GM12878 (cell line): ENCODE measurements around the gene TNNT2. TPM values are rescaled to one million over a fixed set of nuclear protein-coding genes. Genes with fewer than 3 reads are reported as not detected.

ENCODE experiments used
- ATAC-seq: fragments of 200-7000 bp; cut with Tn5 transposase; 3 replicates; pipeline ENCODE4 v1.9.1; 2020; ENCODE audit warnings: mild to moderate bottlenecking, moderate library complexity
- BruUV-seq: library from RNA; stranded (reverse); fragments of 400-500 nt; replicated peaks from 2 replicates; lab custom pipeline; 2021; lab: Mats Ljungman, UMichigan
- CTCF ChIA-PET: fragments of 300-600 bp; sonication (Branson Sonifier 250); formaldehyde crosslinking; extraction: SDS; loops from one replicate; lab custom pipeline; 2021; ENCODE audit warnings: inconsistent platforms; lab: Yijun Ruan, JAX
- POLR2A ChIA-PET: fragments of 350-600 bp; formaldehyde crosslinking; extraction: SDS; loops from one replicate; lab custom pipeline; 2021; ENCODE audit warnings: inconsistent platforms; lab: Charles Lee
- RAD21 ChIA-PET: fragments of 300-600 bp; sonication (Branson Sonifier 250); formaldehyde crosslinking; loops from one replicate; lab custom pipeline; 2023; ENCODE audit warnings: antibody characterized with exemption; ENCODE audit not compliant: unreplicated experiment; lab: Charles Lee
- SMC1A ChIA-PET: fragments of 300-600 bp; sonication (Branson Sonifier 250); formaldehyde crosslinking; loops from one replicate; lab custom pipeline; 2023; ENCODE audit not compliant: unreplicated experiment, uncharacterized antibody; lab: Charles Lee
- DNase-seq: peaks from one replicate; pipeline ENCODE4 v3.0.0-alpha.2; 2011; ENCODE audit warnings: low read depth, low spot score
- FAIRE-seq: peaks from 3 replicates; lab custom pipeline; 2011; peaks lifted over from hg19 to GRCh38; lab: Jason Lieb, UNC
- H2AFZ ChIP-seq: 2 replicates; pipeline ENCODE4 v1.6.0; 2011; ENCODE audit warnings: low read depth, low read length, control low read depth; ENCODE audit not compliant: control insufficient read depth
- H3K27ac ChIP-seq: 2 replicates; pipeline ENCODE4 v1.5.1; 2011; ENCODE audit warnings: control low read depth; ENCODE audit not compliant: control insufficient read depth, insufficient read depth
- H3K27me3 ChIP-seq, 2 experiments: replicated peaks in 1 of 2; 2 replicates each; pipeline versions ENCODE4 v1.6.0 to v1.6.1; 2011; ENCODE audit warnings: low read length in 1 of 2; ENCODE audit not compliant: control insufficient read depth in 2 of 2, insufficient read depth in 2 of 2
- H3K36me3 ChIP-seq, 2 experiments: 2 replicates each; pipeline ENCODE4 v1.5.1; 2011; ENCODE audit warnings: low read length in 1 of 2; ENCODE audit not compliant: control insufficient read depth in 2 of 2, insufficient read depth in 2 of 2
- H3K4me1 ChIP-seq: 2 replicates; pipeline ENCODE4 v1.6.1; 2011; ENCODE audit warnings: mild to moderate bottlenecking, low read length, moderate library complexity, mixed read lengths; ENCODE audit not compliant: control insufficient read depth, insufficient read depth
- H3K4me2 ChIP-seq: 2 replicates; pipeline ENCODE4 v1.6.0; 2011; ENCODE audit warnings: control low read depth; ENCODE audit not compliant: control insufficient read depth, insufficient read depth
- H3K4me3 ChIP-seq: fragments of 200-600 bp; sonication (generic); 2 replicates; pipeline ENCODE4 v1.5.1; 2016
- H3K79me2 ChIP-seq: 2 replicates; pipeline ENCODE4 v1.6.0; 2011; ENCODE audit warnings: low read length; ENCODE audit not compliant: control insufficient read depth, insufficient read depth
- H3K9ac ChIP-seq: 2 replicates; pipeline ENCODE4 v1.8.0; 2011; ENCODE audit warnings: low read length, control low read depth, mixed read lengths; ENCODE audit not compliant: control insufficient read depth, insufficient read depth
- H3K9me3 ChIP-seq: replicated peaks from 3 replicates; pipeline ENCODE4 v1.5.1; 2011; ENCODE audit warnings: mild to moderate bottlenecking, low read length; ENCODE audit not compliant: control insufficient read depth, insufficient read depth
- H4K20me1 ChIP-seq: 2 replicates; pipeline ENCODE4 v1.6.0; 2011; ENCODE audit not compliant: control insufficient read depth, insufficient read depth
- BHLHE40 ChIP-seq, 2 experiments: fragments of 450-650 bp in 1 of 2; IDR thresholded peaks; 2 replicates each; pipeline ENCODE4 v1.6.1; 2011 to 2017; ENCODE audit warnings: low read depth in 2 of 2, borderline replicate concordance in 1 of 2, improper control_type of control experiment in 1 of 2, low read length in 1 of 2, mild to moderate bottlenecking in 1 of 2
- EGR1 ChIP-seq, 2 experiments: IDR thresholded peaks; 1 replicate in 1 of 2; 2 replicates in 1 of 2; pipeline ENCODE4 v1.6.1; 2011 to 2012; ENCODE audit warnings: low read depth in 2 of 2, low read length in 2 of 2, borderline replicate concordance in 1 of 2, mild to moderate bottlenecking in 1 of 2, moderate library complexity in 1 of 2
- HCFC1 ChIP-seq: fragments of 150-350 bp; IDR thresholded peaks from 2 replicates; pipeline ENCODE4 v1.6.1; 2014; ENCODE audit warnings: low read length
- KAT2A ChIP-seq: conservative IDR thresholded peaks from 2 replicates; pipeline ENCODE4 v1.6.1; 2011; ENCODE audit warnings: low read depth, low read length; ENCODE audit not compliant: control insufficient read depth
- MEF2A ChIP-seq: IDR thresholded peaks from 2 replicates; pipeline ENCODE4 v1.6.1; 2011; ENCODE audit warnings: low read depth, mild to moderate bottlenecking, low read length, moderate library complexity; ENCODE audit not compliant: insufficient read depth
- POLR2AphosphoS2 ChIP-seq: IDR thresholded peaks from 2 replicates; pipeline ENCODE4 v1.6.1; 2011; ENCODE audit warnings: low read depth, mild to moderate bottlenecking, low read length, improper control_type of control experiment, moderate library complexity
- PRDM15 ChIP-seq: fragments of 450-650 bp; formaldehyde crosslinking; IDR thresholded peaks from 2 replicates; pipeline ENCODE4 v1.4.0; 2020; ENCODE audit warnings: mild to moderate bottlenecking, moderate library complexity
- SMC3 ChIP-seq: IDR thresholded peaks from 2 replicates; pipeline ENCODE4 v1.6.1; 2011; ENCODE audit warnings: low read length, improper control_type of control experiment, borderline replicate concordance
- SRF ChIP-seq, 2 experiments: IDR thresholded peaks; 2 replicates each; pipeline ENCODE4 v1.6.1; 2011; ENCODE audit warnings: low read depth in 2 of 2, low read length in 2 of 2, mild to moderate bottlenecking in 1 of 2, moderate library complexity in 1 of 2
- STAT1 ChIP-seq: fragments of 450-650 bp; conservative IDR thresholded peaks from 2 replicates; pipeline ENCODE4 v1.6.1; 2014; ENCODE audit warnings: antibody characterized with exemption, mild to moderate bottlenecking
- SUPT20H ChIP-seq: IDR thresholded peaks from 2 replicates; pipeline ENCODE4 v1.6.1; 2011; ENCODE audit warnings: low read depth, mild to moderate bottlenecking, low read length, moderate library complexity, borderline replicate concordance; ENCODE audit not compliant: control insufficient read depth
- TCF7 ChIP-seq: IDR thresholded peaks from 2 replicates; pipeline ENCODE4 v1.6.1; 2014; ENCODE audit warnings: antibody characterized with exemption, borderline replicate concordance
- USF1 ChIP-seq: IDR thresholded peaks from 2 replicates; pipeline ENCODE4 v1.6.1; 2011; ENCODE audit warnings: borderline replicate concordance, low read depth, mild to moderate bottlenecking, moderate library complexity, mixed read lengths, low read length; ENCODE audit not compliant: insufficient read depth; ENCODE audit errors: extremely low read length
- YY1 ChIP-seq: IDR thresholded peaks from 2 replicates; pipeline ENCODE4 v1.6.1; 2011; ENCODE audit warnings: low read depth, mild to moderate bottlenecking, low read length
- WGBS: methylation state at CpG from one replicate; pipeline ENCODE4 v1.1.6; 2016; ENCODE audit warnings: low lambda C conversion rate; ENCODE audit not compliant: insufficient replicate concordance, insufficient coverage; ENCODE audit errors: missing lambda C conversion rate; 5-methylcytosine and 5-hydroxymethylcytosine counted together
- in situ Hi-C: fragments of 300-500 bp; cut with MboI; formaldehyde crosslinking; loops from 9 replicates; pipeline ENCODE4 v1.14.3; 2018; ENCODE audit warnings: mixed read lengths
- intact Hi-C: fragments of 100-400 bp; cut with micrococcal nuclease; formaldehyde crosslinking; loops from one replicate; pipeline ENCODE4 v1.14.2; 2022; ENCODE audit not compliant: unreplicated experiment
- polyA plus RNA-seq, 11 experiments: library from polyadenylated mRNA; depleted of rRNA in 4 of 11; unstranded in 6 of 11; stranded (reverse) in 5 of 11; fragments of >200 nt; fragmentation: Nextera tagmentation in 4 of 11; fragmentation: Illumina TruSeq in 1 of 11; extraction: Ambion mirVana in 4 of 11; extraction: Trizol in 1 of 11; gene quantifications; 1 replicate in 1 of 11; 2 replicates in 10 of 11; pipeline versions ENCODE4 v1.2.1 to v1.2.3, GENCODE V29; 2011 to 2016; ENCODE audit warnings: inconsistent platforms in 2 of 11, missing spikeins in 2 of 11, low read depth in 1 of 11
- total RNA-seq, 4 experiments: library from RNA; depleted of rRNA in 3 of 4; stranded (reverse); fragments of >200 nt in 3 of 4; fragmentation: Illumina TruSeq in 1 of 4; extraction: Trizol in 1 of 4; gene quantifications; 2 replicates each; pipeline versions ENCODE4 v1.2.1 to v1.2.3, GENCODE V29; 2013 to 2021

Gene TNNT2
- total and polyA plus RNA-seq, 10 of the 15 experiments (the other 5 are each of a cell fraction or from before 2014, with no cell fraction given): 2.2 TPM; not detected in 9

- POLR2A ChIA-PET: no interaction called here
- FAIRE-seq (no peak), DNase-seq (no peak), ATAC-seq (no peak)
- no peak overlapping the region for H3K4me3 ChIP-seq
- in situ Hi-C loops: no loop called here
- H3K9me3 ChIP-seq: no peaks in the 10 kb centered on the region
- SMC1A ChIA-PET: no interaction called here
- H3K27me3 ChIP-seq: peaks cover 0 to 4% of the 10 kb centered on the region in 2 experiments; a peak in 2 of 4 replicates
- RAD21 ChIA-PET: no interaction called here
- H3K79me2 ChIP-seq: no peaks in the 10 kb centered on the region
- intact Hi-C loops: no loop called here
- TF ChIP-seq PRDM15 (no peak), TCF7 (no peak)
- no peaks in the 10 kb centered on the region for H3K4me1 ChIP-seq
- H4K20me1 ChIP-seq: no peaks in the 10 kb centered on the region
- CTCF ChIA-PET: no interaction called here
- BruUV-seq: no TSS peak
- no peak overlapping the region for H3K4me2 ChIP-seq
- H3K27ac ChIP-seq: no peak overlapping the region
- WGBS: 34% methylated on average over 11 of the region's 11 CpGs
- no peak overlapping the region for H2AFZ ChIP-seq
- no peak overlapping the region for H3K9ac ChIP-seq
- H3K36me3 ChIP-seq: no peaks in the 10 kb centered on the region
These were observed 20.8 kb downstream of the TNNT2 start for GRCh38 chr1:201356701-201357100.

- in situ Hi-C loops: no loop called here
- no peak overlapping the region for H3K4me2 ChIP-seq
- ChIA-PET POLR2A (no interaction called here), SMC1A (interaction anchor here (1.2 kb wide), 1 partner anchor 61 kb away, joined by 4 read pairs; no protein-coding TSS in a partner anchor), CTCF (no interaction called here), RAD21 (no interaction called here)
- no TSS peak for BruUV-seq
- no peaks in the 10 kb centered on the region for H4K20me1 ChIP-seq
- ATAC-seq (no peak), DNase-seq (no peak), FAIRE-seq (no peak)
- H3K9ac ChIP-seq: no peak overlapping the region
- no peak overlapping the region for H3K4me3 ChIP-seq
- WGBS: 9% methylated on average over 5 of the region's 5 CpGs
- H3K36me3 ChIP-seq: no peaks in the 10 kb centered on the region
- no peak overlapping the region for H3K27ac ChIP-seq
- no peaks in the 10 kb centered on the region for H3K9me3 ChIP-seq
- no peaks in the 10 kb centered on the region for H3K4me1 ChIP-seq
- intact Hi-C loops: no loop called here
- no peaks in the 10 kb centered on the region for H3K79me2 ChIP-seq
- H3K27me3 ChIP-seq: peaks cover 0 to 4% of the 10 kb centered on the region in 2 experiments; a peak in 2 of 4 replicates
- H2AFZ ChIP-seq: no peak overlapping the region
- TF ChIP-seq SMC3 (no peak), KAT2A (no peak), USF1 (no peak), EGR1 (IDR thresholded peaks at IDR 0.05; ENCODE audit: borderline replicate concordance in 1 of 2, low read depth in 2 of 2, low read length in 2 of 2) (no peak), SRF (IDR thresholded peaks at IDR 0.05; ENCODE audit: low read depth in 2 of 2, low read length in 2 of 2) (no peak), MEF2A (no peak), STAT1 (no peak), BHLHE40 (IDR thresholded peaks at IDR 0.05; ENCODE audit: borderline replicate concordance in 1 of 2, low read depth in 2 of 2, low read length in 1 of 2) (no peak), HCFC1 (no peak), YY1 (no peak), POLR2AphosphoS2 (no peak), SUPT20H (no peak)
These were observed 21.2 kb downstream of the TNNT2 start for GRCh38 chr1:201356236-201356635.
